Left lung (tissue), 10 donors: ENCODE results near the gene TTF2. TPM values are rescaled to one million over a fixed set of nuclear protein-coding genes. Genes with fewer than 3 reads are reported as not detected.
A peak's percentile ranks its signal among the peaks of the same experiment; 100 is the strongest.

Experiments
- ATAC-seq: fragments of 200-7000 bp; cut with Tn5 transposase; one replicate; pipeline ENCODE4 v1.9.1; 2020; ENCODE audit warnings: moderate library complexity
- DNase-seq, 4 donors: peaks; one replicate each; pipeline ENCODE4 v3.0.0-alpha.2; 2013 to 2020
- H3K27ac ChIP-seq, 2 donors: fragments of 200-600 bp; sonication (generic) in 1 of 2; one replicate each; pipeline versions ENCODE4 v1.5.0 to v1.8.0; 2020 to 2021
- H3K27me3 ChIP-seq, 2 donors: fragments of 200-600 bp; sonication (generic) in 1 of 2; one replicate each; pipeline versions ENCODE4 v1.5.0 to v1.8.0; 2020 to 2021
- H3K36me3 ChIP-seq, 2 donors: fragments of 200-600 bp; sonication (generic) in 1 of 2; one replicate each; pipeline versions ENCODE4 v1.5.0 to v1.8.0; 2020 to 2021
- H3K4me1 ChIP-seq, 2 donors: fragments of 200-600 bp; one replicate each; pipeline ENCODE4 v1.8.0; 2021
- H3K4me3 ChIP-seq, 2 donors: fragments of 200-600 bp; sonication (generic) in 1 of 2; one replicate each; pipeline versions ENCODE4 v1.5.0 to v1.8.0; 2020 to 2021; ENCODE audit warnings: mild to moderate bottlenecking in 1 of 2
- H3K9me3 ChIP-seq, 2 donors: fragments of 200-600 bp; sonication (generic) in 1 of 2; one replicate each; pipeline versions ENCODE4 v1.5.0 to v1.8.0; 2020 to 2021
- intact Hi-C, 2 donors: fragments of 100-400 bp; cut with DNase I; formaldehyde crosslinking; loops; one replicate each; pipeline versions ENCODE4 v1.11.2 to v1.14.2; 2022
- polyA plus RNA-seq, 6 donors: library from polyadenylated mRNA; unstranded; fragments of 120-200 nt; gene quantifications; one replicate each; pipeline ENCODE4 v1.2.1, GENCODE V29; 2013; ENCODE audit not compliant: insufficient read length in 6 of 6
- total RNA-seq, 2 donors: library from RNA; stranded (reverse); fragmentation: NEBNext Ultra II Directional; extraction: Animal tissue kit (Norgen Biotek cat#: 25700); gene quantifications; one replicate each; pipeline ENCODE4 v1.2.1, GENCODE V29; 2021
- TF ChIP-seq, protein P1 (sequence below), 2 donors: fragments of 200-600 bp; sonication (generic) in 1 of 2; IDR thresholded peaks; one replicate each; pipeline versions ENCODE4 v1.5.0 to v1.8.0; 2021; ENCODE audit warnings: antibody characterized with exemption in 2 of 2
- donor health status: DM: no; HTN: yes; CAD: no.
- donor health status: DM: no; HTN: no; CAD: no.

The TTF2 gene
- total and polyA plus RNA-seq, 8 donors, result 21.0 to 30.7 (median 25.1) TPM

DNA sequence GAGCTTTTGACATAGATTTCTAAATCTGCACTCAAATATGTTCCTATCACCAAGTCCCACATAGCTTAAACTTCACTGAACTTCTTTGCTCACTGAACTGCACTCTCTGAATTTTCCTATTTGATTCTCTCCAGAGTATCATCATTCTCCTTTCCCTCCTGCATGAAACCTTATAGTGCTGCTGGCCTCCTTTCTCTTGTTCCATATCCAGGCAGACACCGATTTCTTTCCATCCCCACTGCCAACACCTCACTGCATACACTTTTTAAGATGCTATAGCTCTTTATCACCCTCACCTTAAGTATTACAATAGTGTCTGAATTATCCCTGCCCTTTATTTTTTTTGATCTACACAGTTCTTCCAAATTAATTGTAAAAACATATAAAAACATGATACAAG is 64.5 kb downstream of the TTF2 start:
- ATAC-seq, result no peak
- no peak overlapping the region for H3K27ac ChIP-seq

DNA sequence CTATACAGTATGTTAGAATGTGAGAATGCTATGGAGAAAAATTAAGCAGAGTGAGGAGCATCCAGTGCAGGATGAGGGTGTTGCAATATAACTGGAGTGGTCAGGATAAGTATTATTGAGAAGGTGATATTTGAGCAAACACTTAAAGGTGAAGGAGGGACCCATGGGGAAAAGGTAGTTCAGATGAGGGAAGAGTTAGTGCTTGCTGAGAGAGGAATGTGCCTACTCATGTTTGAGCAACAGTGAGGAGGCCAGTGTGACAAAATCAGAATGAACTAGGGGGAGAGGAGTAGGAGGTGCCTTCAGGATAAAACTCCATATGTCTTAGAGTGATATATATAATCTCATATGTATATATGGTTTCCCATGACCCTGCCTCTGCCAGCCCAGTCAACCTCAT is 67.7 kb downstream of the TTF2 start:
- no peaks in the 10 kb centered on the region for H3K9me3 ChIP-seq
- H3K27me3 ChIP-seq, result no peaks in the 10 kb centered on the region
- TF ChIP-seq, protein P1, sequence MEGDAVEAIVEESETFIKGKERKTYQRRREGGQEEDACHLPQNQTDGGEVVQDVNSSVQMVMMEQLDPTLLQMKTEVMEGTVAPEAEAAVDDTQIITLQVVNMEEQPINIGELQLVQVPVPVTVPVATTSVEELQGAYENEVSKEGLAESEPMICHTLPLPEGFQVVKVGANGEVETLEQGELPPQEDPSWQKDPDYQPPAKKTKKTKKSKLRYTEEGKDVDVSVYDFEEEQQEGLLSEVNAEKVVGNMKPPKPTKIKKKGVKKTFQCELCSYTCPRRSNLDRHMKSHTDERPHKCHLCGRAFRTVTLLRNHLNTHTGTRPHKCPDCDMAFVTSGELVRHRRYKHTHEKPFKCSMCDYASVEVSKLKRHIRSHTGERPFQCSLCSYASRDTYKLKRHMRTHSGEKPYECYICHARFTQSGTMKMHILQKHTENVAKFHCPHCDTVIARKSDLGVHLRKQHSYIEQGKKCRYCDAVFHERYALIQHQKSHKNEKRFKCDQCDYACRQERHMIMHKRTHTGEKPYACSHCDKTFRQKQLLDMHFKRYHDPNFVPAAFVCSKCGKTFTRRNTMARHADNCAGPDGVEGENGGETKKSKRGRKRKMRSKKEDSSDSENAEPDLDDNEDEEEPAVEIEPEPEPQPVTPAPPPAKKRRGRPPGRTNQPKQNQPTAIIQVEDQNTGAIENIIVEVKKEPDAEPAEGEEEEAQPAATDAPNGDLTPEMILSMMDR (IDR thresholded peaks at IDR 0.05), result no peak
- no peaks in the 10 kb centered on the region for H3K36me3 ChIP-seq
- DNase-seq (peak in 1 of 4 donors; percentile 26), ATAC-seq (peak; percentile 95)
- H3K4me3 ChIP-seq, result no peak overlapping the region
- intact Hi-C loops, result no loop called here
- H3K27ac ChIP-seq, result no peak overlapping the region
- H3K4me1 ChIP-seq, result no peaks in the 10 kb centered on the region

More for the DNA sequence above, 64.5 kb downstream of the TTF2 start:
- TF ChIP-seq, protein P1 (IDR thresholded peaks at IDR 0.05), result no peak
- Histone ChIP-seq H3K36me3 (no peaks in the 10 kb centered on the region), H3K9me3 (no peaks in the 10 kb centered on the region), H3K4me1 (peaks cover 0 to 14% of the 10 kb centered on the region in 2 donors), H3K27me3 (no peaks in the 10 kb centered on the region), H3K4me3 (no peak overlapping the region)
- DNase-seq, result no peak
- intact Hi-C loops, result loop anchor here in 1 of 2 donors (5.0 kb wide), 1 partner anchor 57 kb away; no protein-coding TSS in a partner anchor

DNA sequence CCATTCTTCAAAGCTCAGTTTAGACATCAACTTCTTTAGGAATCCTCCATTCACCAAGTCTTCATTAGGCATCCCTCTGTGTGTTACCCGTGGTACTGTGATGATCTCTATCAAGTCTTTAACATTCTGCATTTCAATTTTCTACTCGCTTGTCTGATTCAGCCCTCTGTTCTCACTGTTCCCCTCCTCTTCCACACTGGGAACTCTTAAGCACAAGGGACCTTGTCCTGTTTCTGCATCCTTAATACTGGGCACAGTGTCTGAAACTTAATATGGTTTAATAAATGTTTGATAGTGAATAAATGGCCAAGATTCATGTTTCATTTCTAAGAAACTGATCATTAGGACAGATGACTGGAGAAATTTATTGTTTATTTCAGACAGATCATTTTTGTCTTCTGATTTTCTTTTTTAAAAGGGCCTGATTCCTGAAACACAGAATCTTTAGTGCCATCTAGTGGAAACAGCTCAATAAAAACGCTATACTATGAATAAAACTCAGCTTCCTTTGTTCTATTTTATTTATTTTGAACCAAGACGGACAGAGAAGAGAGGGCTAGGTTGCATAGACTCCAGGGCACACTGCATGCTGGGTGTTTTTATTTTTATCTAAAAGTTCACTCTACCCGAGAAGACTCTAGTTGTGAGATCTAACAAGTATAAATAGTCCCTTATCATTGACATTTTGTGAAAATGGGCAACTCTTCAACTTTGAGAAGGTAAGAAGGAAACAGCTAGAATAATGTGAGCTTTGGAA is 68.4 kb downstream of the TTF2 start:
- Histone ChIP-seq H3K27ac (no peak overlapping the region), H3K9me3 (no peaks in the 10 kb centered on the region), H3K36me3 (no peaks in the 10 kb centered on the region), H3K4me1 (no peaks in the 10 kb centered on the region), H3K4me3 (no peak overlapping the region), H3K27me3 (no peaks in the 10 kb centered on the region)
- ATAC-seq (peak; percentile 83), DNase-seq (peak in 1 of 4 donors; percentile 48)
- intact Hi-C loops, result no loop called here
- TF ChIP-seq, protein P1 (IDR thresholded peaks at IDR 0.05), result peak; percentile 19 to 53

DNA sequence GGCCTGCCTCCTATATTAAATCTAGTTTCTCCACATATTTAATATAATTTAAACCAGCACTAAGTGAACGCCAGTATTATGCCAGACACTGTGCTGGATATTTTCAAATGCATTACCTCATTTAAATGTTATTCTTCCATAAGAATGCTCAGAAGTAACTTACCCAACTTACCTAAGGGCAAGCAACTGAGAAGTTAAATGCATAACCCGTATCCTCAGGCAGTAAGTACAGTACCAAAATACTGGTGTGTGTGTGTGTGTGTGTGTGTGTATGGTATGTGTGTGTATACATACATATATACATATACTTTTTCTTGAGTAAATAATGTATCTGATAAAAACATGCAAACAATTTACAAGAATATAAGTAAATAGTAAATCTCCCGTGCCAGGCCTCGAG is 70.4 kb downstream of the TTF2 start:
- Histone ChIP-seq H3K27me3 (no peaks in the 10 kb centered on the region), H3K36me3 (no peaks in the 10 kb centered on the region), H3K9me3 (no peaks in the 10 kb centered on the region), H3K4me1 (no peaks in the 10 kb centered on the region), H3K27ac (no peak overlapping the region), H3K4me3 (no peak overlapping the region)
- TF ChIP-seq, protein P1 (IDR thresholded peaks at IDR 0.05), result no peak
- DNase-seq, result no peak
- intact Hi-C loops, result no loop called here
- ATAC-seq, result no peak

DNA sequence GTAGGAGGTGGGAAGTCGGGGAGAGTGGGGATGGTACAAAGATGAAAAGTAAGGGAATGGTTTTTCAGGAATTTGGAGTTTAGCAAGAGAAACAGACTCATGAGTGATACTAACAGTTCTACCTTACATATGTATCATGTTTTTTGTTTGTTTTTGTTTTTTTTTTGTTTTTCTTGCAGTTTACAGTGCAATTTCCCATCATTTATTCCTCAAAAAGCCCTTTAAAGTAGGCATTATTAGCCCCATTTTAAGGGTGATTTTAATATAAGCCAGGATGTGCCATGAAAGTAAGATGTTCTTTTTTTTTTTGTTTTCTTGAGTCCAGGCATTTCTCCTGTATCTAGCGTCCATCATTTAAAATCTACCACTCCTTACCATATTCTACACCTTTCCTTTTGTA is 75.2 kb downstream of the TTF2 start:
- Histone ChIP-seq H3K27me3 (no peaks in the 10 kb centered on the region), H3K36me3 (no peaks in the 10 kb centered on the region), H3K4me3 (no peak overlapping the region), H3K27ac (no peak overlapping the region), H3K9me3 (no peaks in the 10 kb centered on the region), H3K4me1 (no peaks in the 10 kb centered on the region)
- TF ChIP-seq, protein P1 (IDR thresholded peaks at IDR 0.05), result no peak
- ATAC-seq (no peak), DNase-seq (no peak)
- intact Hi-C loops, result no loop called here
